Measurements from ENCODE around the gene FBXO2.
A peak's percentile ranks its signal among the peaks of the same experiment; 100 is the strongest.

The FBXO2 gene, protein sequence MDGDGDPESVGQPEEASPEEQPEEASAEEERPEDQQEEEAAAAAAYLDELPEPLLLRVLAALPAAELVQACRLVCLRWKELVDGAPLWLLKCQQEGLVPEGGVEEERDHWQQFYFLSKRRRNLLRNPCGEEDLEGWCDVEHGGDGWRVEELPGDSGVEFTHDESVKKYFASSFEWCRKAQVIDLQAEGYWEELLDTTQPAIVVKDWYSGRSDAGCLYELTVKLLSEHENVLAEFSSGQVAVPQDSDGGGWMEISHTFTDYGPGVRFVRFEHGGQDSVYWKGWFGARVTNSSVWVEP

DNA sequence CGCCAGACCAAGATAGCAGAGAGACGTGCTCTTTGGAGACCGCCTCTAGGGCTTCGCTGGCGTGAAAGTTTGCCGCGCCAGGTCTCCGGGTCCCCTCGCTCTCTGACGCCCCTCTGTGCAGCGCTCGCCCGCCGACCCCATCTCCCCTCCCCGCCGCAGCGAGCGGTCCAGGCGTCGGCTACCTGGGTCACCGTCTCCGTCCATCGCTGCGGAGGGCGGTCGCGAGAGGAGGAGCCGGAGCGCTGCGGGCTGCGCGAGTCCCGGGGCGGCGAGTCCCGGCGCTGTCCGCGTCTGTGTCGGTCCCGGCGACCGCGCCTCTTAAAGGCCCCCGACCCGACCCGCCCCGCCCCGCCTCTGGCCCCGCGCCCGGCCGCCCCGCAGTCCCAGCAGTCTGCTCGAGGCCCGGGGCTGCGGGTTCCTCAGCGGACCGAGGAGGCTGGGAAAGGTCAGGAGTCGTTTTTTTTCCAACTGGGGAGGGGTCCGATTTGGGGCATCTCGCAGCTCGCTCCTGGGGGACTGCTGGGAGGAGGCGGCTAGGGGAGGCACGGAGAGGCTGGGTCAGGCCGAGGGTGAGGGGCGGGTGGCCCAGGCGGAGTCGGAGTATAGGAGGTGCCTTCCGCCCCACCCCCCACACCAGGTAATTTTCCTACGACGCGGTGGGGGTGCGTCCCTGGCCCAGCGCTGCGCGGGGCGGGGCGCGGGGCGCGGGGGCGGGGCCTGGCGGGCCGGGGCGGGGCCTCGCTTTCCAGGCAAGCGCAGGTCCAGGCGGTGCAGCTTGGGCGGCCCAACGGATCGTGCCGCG, at the start of gene FBXO2, which contains the start of gene FBXO44:
Gene FBXO2 (minus strand): TSS at position 293 of the 802 bp plus-strand sequence. CDS start 89 bp downstream, at position 204.
Gene FBXO44 (plus strand): TSS at position 741 of the 802 bp plus-strand sequence. CDS start 959 bp downstream, outside the sequence.
- no peak for DNase-seq (ENCODE audit: low read depth)
- TF ChIP-seq, protein P1, sequence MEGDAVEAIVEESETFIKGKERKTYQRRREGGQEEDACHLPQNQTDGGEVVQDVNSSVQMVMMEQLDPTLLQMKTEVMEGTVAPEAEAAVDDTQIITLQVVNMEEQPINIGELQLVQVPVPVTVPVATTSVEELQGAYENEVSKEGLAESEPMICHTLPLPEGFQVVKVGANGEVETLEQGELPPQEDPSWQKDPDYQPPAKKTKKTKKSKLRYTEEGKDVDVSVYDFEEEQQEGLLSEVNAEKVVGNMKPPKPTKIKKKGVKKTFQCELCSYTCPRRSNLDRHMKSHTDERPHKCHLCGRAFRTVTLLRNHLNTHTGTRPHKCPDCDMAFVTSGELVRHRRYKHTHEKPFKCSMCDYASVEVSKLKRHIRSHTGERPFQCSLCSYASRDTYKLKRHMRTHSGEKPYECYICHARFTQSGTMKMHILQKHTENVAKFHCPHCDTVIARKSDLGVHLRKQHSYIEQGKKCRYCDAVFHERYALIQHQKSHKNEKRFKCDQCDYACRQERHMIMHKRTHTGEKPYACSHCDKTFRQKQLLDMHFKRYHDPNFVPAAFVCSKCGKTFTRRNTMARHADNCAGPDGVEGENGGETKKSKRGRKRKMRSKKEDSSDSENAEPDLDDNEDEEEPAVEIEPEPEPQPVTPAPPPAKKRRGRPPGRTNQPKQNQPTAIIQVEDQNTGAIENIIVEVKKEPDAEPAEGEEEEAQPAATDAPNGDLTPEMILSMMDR (IDR thresholded peaks at IDR 0.05; ENCODE audit: control insufficient read depth, insufficient read depth, low read depth, low read length, missing control alignments), result no peak
- H3K4me3 ChIP-seq (ENCODE audit: control insufficient read depth, low read depth, low read length), result peak within 1 kb of the TSS; percentile 74

DNA sequence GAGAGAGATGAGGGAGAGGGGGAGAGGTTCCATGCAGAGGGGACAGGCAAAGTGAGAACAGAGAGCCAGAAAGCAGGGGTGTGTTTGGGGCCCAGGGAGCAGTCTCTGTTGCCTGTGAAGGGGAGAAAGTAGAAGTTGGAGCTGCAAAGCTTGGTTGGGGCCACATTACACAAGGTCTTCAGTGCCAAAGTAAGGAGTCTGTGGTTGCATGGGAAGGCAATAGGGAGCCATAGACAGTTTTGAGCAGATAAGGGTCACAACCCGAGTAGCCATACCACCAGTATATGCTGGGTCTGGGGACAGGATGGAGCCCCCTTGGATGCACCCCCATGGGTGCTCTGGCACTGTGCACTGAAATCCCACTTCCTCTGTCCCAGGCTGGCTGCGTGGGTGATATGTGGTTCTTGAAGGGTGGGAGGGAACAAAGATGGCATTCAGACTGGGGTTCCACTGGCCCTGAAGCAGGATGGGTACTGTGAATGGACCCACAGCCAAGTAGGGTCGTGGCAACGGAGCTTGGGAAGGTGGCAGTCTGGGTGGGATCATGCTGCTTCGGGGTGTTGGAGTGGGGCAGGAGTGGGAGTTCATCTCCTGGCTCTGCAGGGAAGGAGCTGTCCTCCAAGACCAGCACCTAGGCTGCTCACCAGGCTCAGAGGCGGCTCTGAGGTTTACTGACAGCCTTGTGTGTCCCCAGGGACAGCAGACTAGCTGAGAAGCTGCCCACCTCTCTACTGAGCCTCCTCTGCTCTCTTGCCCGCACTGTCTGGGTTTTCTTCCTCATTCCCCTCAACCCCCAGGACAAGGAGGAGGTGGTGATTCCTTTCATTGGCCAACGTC, 49.3 kb upstream of the FBXO2 start:
- TF ChIP-seq, protein P1 (IDR thresholded peaks at IDR 0.05; ENCODE audit: control insufficient read depth, insufficient read depth, low read depth, low read length, missing control alignments), result no peak
- no peak overlapping the region for H3K4me3 ChIP-seq (ENCODE audit: control insufficient read depth, low read depth, low read length)
- no peak for DNase-seq (ENCODE audit: low read depth)

- no peak for DNase-seq (ENCODE audit: low read depth)
- TF ChIP-seq, protein P1 (IDR thresholded peaks at IDR 0.05; ENCODE audit: control insufficient read depth, insufficient read depth, low read depth, low read length, missing control alignments), result no peak
- no peak overlapping the region for H3K4me3 ChIP-seq (ENCODE audit: control insufficient read depth, low read depth, low read length)
Observed at GRCh38 chr1:11701981-11702803, 48.0 kb upstream of the FBXO2 start.

DNA sequence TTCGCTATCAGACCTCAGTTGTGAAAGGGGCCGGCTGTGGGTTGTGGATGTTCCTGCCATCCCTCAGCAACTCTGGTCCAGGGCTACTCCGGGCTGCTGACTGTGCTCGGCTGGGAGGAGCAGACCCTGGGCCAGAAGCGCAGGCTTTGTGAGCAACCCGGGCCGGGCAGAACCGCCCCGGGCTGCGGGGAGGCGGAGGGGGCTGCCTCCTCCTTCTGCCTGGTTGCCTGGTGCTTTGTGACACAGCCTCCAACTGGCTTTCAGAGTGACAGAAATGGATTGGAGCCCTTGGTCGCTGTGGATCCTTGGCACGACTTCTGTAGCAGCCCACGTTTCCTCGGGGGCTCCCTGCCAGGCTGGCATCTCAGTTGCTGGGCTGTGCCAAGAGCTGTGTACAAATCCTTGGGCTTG, 47.3 kb upstream of the FBXO2 start:
- H3K4me3 ChIP-seq (ENCODE audit: control insufficient read depth, low read depth, low read length), result no peak overlapping the region
- TF ChIP-seq, protein P1 (IDR thresholded peaks at IDR 0.05; ENCODE audit: control insufficient read depth, insufficient read depth, low read depth, low read length, missing control alignments), result no peak
- DNase-seq (ENCODE audit: low read depth), result no peak

DNA sequence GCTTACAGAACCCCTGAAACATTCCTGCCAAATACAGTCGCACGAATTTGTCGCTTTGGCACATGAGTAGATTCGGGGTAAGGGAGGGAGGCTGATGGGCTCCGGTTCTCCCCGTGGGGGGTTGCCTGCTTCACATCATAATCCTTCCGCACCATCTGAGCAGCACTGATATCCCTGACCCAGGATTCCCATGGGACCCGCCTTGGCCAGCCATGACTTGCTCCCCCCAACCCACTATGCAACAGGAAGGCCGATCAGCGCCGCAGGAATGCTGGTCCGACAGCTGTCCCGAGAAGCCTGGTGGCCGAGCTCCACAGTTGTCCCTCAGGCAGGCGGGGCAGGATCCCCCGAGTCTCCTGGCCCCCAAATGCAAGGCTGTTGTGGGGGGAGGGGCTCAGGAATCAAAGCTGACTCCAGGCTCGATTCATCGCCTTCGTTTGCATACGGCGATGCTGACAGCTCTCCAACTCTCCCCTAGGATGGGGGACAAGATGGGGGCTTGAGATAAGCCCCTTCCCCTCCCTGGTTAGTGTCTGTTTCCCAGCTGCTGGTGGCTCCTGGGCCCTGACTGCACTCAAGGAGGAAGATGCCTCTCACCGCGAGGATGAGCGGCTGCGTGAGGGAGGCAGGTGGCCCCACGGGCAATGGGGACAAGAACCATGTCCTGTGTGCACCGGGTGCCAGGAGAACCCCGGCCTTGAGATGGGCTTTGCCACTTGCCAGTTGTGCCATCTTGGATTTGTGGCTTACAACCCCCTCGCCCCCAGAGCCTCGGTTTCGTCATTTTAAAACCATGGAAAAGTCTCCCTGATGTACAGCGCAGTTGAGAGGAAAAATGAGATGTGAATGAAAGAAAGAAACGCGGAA, 46.6 kb upstream of the FBXO2 start:
- TF ChIP-seq, protein P1 (IDR thresholded peaks at IDR 0.05; ENCODE audit: control insufficient read depth, insufficient read depth, low read depth, low read length, missing control alignments), result no peak
- DNase-seq (ENCODE audit: low read depth), result no peak
- no peak overlapping the region for H3K4me3 ChIP-seq (ENCODE audit: control insufficient read depth, low read depth, low read length)
